DMS79 (cell line): ENCODE data around the gene WDR5.

Source experiments
- DNase-seq: peaks from one replicate; lab custom pipeline; 2025; lab: John Stamatoyannopoulos, UW

WDR5 gene

DNA sequence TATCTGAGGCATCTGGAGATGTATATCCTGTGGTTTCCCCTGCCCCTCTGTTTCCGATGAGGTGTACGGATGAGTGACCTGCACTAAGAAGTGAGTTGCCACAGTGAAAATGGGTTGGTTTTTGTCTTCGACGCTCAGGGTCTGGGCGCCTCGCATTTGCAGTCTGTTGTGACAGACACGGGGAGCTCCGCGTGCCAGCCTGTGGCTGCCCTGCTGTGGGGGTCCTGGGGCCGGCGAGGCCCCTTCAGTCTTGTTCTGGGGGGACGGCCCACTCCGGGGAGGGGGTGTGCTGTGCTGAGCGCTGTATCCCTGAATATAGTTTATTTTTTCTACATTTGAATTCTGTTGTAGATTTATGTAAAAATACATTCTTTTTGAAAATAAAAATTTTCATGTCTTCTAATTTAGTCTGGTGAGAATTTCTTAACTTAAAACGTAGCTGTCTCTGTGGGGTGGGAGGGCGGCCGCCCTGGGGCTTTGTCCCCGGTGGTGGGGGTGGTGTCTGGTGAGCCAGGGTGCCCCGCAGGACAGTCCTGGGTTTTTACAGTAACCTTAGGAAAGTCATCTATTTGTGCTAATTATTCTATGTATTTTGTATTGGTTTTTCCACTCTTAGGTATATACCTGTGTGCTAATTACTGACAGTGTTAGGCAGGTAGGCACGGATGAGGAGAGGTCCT is 23.8 kb downstream of the WDR5 start:
- peak; percentile 24 for DNase-seq

DNA sequence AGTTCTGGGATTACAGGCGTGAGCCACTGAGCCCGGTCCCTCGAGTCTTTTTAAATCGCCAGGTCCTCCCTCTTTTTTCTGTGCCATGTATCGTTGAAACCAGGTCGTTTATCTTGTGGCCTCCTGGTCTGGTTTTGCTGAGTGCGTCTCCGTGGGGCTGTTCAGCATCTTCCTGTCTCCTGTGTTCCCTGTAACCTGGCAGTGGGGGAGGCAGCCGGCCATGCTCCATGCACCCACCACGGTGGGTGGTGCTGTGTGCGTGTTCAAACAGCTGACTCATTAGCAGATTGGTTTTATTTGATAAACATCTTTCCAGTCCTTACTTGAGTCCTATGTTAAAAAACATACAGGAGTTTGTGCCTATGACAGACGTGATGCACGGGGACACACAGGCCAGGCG is 25.8 kb downstream of the WDR5 start:
- no peak for DNase-seq

DNA sequence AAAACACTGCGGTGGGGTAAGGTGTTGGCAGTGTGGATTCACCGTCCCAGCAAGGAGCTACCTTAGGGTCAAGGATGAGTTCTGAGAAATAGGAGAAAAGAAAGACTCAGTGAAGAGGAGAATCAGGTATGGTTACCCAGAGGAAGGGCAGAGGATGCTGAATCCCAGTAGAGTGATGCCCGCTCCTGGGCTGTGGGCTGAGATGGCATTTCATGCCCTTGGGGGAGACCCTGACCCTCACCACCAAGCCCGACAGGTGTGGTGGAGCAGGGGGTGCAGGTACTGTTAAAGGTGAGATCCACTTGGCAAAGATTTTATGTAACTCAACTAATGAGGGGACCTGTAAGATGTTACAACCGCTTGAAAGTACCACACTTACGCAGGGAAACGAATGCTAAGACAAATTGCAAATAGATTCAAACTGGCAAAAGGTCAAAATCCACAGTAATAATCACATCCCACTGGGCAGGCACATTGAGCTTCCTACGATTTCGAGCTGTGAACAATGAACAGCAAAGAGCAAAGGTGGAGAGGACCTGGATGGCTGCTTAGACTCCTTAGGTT is 26.4 kb downstream of the WDR5 start:
- no peak for DNase-seq

DNA sequence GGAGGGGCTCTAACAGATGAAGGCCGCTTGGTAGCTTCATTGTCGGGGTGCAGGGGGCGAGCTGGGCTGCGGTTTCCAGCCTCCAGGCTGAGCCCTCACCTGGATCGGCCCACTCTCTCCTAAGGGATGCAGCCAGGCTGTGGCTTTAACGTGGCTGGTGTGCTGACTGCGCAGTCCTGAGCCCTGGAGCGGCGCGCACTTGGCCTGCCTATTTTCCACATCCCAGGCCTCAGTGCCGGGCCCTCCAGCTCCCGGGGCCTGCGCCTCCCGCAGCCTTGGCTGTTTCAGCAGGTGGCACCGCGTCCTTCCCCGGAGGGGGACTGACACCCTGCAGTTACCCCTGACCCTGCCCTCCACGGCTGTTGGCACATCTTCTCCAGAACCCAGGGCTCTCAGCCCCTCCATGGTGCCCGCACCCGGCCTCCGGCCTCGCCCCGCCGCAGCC is 27.1 kb downstream of the WDR5 start:
- DNase-seq: no peak

DNA sequence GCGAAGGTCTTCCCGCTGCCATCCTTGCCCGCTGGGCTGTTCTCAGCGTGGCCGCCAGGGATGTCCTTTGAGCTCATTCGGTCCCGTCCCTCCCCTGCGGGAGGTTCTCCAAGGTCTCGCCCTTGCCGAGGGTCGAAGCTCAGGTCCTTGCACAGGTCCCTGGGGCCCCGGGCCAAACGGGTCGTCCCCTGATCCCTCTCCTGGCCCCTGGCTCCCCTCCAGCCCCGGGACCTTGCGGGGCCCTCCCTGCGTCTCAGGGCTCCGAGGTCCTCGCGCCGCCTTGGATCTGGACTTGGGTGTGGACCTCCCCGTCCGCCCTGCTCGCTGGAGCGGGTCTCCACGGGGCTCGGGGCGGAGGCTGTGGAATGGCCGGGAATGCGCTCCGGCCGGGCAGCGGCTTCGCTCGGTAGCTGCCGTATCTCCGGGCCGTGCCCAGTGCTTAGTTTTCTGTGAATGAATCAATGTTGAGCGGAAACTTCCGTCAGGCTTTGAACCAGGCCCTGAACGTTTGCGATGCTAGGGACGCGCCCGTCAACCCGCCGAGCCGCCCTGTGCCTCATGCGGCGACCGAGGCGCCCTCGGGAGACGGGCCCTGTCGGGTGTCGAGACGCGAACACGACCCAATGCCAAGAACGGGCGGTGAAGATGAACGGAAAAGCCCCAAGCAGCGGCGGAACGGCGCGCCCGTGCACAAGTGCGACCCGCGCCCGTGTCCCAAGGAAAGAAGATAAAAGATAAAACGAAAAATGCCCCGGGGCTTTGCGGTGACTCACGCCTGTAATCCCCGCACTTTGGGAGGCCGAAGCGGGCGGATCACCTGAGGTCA is 27.7 kb downstream of the WDR5 start:
- no peak for DNase-seq

DNA sequence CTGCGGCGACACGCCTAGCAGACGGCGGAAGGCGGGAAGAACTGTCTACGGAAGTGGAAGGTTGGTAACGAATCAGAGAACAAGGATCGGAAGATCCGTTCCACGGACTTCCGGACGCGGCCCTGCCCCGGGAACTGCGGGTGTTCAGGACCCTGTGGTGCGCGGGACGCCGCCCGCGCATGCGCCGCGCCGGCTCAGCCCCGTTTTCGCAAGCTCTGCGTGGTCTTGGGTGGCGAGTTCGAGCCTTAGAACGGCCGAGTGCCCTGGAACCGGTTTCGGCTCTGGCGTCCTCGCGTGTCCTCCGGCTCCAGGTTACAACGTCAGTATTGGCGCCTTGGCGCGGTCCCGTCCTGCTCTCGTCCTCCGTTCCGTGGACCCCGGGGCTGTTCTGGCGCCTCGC is 29.0 kb downstream of the WDR5 start:
- no peak for DNase-seq

DNA sequence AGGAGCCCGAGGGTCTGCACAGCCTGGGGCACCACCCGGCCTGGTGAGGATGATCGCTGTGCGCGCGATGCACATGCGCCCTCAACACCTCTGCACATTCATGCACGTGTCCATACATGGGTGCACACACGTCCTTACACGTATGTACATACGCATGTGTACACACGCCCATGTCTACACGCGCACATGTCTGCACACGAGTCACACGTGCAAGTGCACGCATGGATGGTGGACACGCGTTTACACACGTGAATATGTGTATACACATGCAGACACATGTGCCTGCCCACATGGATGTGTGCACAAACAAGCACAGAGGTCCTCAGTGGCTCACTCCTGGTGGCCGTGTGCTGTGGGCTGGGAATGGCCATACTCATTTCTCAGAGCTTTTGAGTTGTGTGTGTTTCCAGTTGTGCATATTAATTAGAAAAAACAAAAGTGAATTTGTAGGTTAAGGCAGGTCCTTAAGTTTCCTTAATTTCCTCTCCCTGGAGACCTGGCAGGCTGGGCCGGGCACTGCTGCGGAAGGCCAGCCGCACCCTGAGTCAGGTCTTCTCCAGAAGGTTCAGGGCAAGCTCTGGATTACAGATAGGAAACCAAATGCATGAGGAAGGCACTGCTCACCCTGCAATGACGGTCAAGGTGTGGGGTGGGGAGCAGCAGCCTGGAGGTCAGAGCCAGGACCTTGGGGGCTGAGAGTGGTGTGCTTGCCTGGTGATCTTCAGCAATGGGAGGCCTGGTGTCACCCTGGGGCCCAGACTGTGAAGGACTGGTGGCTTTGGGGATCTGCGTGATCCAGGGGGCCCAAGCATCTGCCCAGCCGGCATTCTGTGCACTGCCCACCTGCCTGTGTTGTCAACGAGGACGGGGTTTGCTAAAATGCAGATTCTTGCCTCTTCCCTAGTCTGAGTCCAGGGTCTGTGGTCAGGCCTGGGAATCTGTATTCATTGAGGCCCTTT is 29.8 kb downstream of the WDR5 start:
- no peak for DNase-seq

DNA sequence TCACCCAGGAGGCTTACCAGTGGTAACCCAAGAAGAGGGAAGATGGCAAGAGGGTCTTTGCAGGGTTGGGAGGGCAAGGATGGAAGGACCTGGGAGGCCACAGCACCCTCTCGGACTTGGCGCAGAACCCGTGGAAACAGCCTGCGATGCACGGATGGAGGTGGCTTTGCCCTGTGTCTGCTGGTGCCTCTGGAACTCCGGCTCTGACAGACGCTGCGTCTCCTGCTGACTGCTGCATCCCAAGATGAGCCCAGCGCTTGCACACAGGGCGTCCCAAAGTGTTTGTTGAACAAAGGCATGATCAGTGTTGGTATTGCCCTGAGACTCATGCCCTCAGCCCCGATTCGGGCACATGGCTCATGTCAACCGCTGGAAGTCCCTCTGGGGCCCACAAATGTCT is 30.5 kb downstream of the WDR5 start:
- no peak for DNase-seq

DNA sequence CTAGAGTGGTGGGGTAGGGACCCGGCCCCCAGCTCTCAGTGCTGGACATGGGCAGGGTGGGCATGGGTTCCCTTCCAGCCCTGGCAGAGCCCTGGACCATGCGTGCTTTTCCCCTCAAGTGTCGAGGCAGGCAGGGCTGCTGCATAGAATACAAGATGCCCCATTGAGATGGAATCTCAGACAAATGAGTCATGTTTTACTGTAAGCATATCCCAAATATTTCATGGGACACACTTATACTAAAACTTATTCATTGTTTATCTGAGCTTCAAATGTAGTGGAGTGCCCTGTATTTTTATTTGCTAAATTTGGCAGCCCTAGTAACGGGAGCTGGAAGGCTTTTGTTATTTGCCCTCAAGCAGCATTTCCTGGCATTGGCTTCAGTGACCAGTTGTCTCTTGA is 31.6 kb downstream of the WDR5 start:
- DNase-seq: no peak

DNA sequence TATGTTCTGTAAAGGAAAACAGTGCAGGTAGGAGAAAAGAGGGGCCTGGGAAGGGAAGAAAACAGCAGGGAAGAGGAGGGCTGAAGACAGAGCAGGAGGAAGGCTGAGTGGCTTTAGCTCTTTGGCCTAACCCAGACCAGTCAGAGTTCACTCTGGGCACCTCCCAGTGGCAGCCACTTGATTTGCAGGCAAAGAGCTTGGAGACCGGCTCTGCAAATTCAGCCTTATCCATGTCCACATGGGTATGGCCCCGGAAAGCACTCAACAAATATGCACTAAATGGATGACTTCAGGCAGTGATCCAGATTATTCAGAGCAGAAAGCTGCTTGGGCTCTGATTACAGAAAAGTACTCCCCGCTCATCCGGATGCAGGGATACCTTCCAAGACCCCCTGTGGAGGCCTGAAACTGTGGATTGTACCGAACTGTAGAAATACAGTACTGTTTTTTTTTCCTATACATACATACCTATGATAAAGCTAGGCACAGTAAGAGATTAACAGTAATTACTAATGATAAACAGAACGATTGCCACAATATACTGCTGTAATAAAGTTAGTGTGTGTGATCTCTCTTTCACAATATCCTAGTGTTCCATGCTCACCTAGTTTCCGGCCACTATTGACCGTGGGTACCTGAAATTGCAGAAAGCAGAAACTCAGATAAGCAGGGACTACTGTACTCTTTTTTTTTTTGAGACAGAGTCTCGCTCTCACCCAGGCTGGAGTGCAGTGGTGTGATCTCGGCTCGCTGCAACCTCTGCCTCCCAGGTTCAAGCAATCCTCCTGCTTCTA is 33.1 kb downstream of the WDR5 start:
- no peak for DNase-seq

DNA sequence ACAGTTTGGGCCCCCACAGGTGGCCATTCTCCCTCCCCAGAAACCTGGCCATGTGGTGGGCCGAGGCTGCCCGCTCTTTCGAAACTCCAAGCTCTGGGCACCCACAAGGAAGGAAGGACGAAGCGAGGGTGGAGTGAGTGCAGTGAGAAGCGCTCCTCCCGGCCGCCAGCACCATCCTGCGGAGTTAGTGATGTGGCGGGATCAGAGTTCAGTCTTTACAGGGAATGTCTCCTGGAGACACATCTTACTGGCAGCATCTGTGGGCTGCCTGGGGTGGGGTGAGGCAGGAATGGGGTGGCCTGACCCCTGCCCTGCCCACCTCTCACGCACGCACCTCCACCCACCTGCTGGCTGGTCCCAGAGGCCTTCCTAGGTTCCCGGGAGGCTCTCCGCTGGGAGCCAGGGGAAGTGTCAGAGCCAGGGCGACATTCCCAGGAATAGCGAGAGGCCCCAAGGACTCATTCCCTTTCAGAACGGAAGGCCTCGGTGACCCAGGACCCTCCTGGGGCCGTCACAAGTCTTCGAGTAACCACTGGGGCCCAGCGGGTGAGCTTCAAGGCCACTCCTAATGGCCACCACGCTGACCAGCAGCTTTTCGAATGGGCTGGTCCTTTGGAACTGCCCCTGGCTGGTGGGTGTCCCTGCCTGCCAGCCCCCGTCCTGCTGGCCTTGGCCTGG is 34.0 kb downstream of the WDR5 start:
- no peak for DNase-seq

DNA sequence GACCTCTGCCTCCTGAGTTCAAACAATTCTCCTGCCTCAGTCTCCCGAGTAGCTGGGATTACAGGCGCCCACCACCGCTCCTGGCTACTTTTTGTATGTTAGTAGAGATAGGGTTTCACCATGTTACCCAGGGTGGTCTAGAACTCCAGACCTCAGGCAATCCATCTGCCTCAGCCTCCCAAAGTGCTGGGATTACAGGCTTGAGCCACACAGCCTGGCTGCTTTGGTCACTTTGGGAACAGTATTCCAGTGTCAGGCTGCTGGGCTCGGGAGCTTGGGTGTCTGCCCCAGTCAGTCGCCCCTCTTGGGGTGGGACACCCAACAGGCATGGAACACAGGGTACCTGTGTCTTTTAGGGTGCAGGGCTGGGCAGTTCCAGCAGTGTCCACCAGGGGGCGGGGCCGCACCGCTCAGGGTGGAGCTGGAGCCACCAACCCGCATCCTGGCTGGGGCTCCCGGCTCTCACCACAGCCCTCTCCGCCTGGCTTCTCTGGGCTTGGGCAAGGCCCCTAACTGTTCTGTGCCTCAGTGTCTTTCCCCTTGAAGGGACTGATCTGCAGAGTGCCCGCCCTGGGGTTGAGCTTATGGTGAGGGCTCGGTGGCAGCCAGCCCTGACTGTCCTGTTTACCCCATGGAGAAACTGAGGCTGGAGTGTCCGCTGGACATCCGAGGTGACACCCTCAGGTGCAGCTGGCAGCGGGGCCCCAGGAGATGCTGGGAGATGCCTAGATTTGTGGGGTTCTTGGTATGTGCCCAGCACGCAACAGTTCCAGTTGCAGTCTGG is 34.8 kb downstream of the WDR5 start:
- no peak for DNase-seq

DNA sequence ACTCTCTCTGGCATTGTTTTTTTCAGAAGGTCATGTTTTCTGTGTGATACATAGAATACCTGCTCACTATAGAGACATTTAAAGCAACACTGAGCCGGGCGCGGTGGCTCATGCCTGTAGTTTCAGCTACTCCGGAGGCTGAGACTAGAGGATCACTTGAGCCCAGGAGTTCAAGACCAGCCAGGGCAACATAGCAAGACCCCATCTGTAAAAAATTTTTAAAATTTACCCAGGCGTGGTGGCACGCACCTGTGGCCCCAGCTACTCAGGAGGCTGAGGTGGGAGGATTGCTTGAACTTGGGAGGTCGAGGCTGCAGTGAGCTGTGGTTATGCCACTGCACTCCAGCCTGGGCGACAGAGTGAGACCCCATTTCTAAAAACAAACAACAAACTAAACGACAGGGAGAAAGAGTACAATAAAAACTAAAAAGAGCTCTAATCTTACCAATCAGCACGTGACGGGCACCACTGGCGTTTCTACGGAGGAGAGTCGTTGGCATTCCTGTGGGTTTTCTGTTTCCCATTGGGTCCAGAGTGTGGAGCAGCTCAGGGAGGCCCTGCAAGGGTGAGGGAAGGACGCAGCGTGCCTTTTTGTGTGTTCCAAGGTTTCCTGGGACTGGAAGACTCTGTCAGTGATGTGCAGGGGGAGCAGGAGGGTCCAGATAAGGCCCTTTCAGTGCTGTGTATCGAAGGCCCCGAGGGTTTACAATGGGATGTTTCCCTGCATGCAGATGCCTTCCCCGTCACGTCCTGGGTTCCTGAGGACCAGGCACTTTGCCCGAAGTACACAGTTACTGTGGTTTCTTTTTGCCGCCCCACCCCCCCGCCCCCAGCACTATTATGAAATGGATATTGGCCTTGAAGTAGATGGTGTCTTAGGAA is 35.7 kb downstream of the WDR5 start:
- no peak for DNase-seq

DNA sequence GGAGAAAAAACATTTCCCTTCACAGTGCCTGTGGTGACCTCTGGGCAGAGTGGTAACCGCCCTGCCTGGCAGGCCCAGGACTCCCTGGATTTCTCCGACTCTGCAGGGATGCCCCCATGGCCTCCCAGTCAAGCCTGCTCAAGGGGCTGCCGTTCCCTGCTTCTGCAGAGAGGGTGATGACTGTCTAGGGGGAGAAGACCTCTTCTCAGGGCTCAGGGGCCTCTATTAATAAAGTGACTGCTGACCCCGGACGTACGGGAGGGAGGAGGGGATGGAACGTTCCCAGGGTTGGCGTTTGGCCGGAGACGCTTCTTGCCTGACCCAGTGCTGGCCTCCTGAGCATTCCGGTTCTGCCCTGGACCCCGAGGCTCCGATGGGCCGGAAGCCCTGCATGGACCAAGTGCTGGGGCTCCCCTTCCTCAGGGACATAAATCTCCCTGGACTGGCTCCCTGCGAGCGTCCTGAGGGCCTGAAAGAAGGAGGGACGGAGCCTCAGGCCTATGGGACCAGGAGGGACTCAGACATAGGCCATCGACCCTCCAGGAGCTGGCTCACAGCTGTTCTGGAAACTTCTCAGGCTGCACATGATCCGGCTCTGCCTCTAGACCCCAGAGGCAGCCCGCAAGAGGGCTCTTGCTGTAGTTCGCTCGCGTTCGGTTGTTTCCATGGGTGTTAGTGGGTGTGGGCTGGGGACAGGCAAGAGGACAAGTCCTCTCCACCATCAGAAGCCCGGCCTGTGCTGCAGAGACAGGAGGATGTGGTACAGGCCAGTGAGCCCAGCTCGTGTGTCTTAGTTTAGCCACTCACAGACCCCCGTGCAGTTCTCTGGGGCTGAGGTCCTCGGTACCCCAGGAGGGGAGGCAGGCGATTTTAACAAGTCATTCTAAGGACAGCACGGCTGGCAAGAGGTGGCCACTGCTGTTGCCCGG is 36.6 kb downstream of the WDR5 start:
- DNase-seq: no peak

DNA sequence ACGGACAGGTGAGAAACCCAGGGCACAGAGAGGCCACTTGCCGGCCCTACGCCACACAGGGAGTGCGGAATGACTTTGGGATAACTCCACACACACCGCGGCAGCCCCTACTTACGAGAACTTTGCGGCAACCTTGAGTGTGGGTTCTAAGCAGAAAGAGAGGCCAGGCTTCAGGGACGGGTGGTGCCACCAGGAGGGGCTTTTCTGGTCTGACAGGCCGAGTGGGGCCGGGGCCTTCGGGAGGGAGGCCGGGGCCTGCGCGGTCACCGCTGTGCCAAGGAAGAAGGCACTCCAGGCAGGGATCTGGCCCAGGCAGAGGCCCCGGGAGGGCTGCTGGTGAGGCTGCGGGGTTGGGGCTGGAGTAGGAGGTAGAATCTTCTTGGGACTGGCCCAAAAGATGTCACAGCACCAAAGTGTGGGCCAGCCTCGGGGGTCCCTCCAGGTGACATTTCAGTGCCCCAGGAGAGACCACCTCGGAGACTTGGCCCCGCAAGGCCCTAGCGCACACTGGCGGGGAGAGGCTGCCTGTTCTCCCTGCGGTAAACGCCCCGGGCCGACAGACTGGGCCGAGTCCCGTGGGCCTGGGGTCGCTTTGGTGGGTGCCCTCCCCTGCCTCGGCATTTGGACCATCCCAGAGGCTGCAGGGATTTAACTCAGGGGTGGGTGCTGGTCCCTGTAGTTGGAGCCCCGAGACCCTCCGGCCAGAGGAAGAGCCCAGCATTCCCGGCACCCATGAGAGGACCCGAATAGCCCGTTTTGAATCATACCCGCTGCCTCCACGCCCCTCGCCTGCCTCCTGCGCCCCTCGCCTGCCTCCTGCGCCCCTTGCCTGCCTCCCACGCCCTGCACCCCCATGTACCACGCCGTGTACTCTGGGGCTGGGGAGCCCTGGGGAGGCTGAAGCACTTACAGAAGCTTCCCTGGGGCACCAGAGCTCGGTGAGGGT is 37.5 kb downstream of the WDR5 start:
- no peak for DNase-seq

DNA sequence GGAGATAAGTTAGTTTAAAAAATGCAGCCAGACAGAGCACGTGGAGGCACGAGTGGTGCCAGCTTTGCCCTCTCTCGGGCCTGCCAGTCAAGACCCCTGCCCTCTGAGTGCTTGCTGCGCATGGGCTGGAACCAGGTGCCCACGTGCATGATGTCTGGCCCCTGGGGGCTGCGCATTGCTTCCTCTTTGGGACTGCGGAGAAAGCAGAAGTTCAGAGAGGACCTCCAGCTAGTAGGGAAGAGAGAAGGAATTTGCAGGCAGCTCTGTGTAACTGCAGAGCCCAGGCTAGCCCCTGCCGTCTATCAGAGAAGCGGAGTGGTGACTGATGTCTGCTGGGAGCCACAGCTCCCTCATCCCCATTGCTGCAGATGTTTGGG is 38.2 kb downstream of the WDR5 start:
- no peak for DNase-seq
